Right atrium auricular region (tissue), 2 donors: ENCODE measurements around the gene MX1. TPM values are rescaled to one million over a fixed set of nuclear protein-coding genes. Genes with fewer than 3 reads are reported as not detected.
A peak's percentile ranks its signal among the peaks of the same experiment; 100 is the strongest.

Experiments
- DNase-seq: peaks from one replicate; pipeline ENCODE4 v3.0.0-alpha.2; 2019; ENCODE audit warnings: low spot score
- H3K27ac ChIP-seq, 2 donors: fragments of 200-600 bp; sonication (generic); 1 replicate in 1 of 2; 2 replicates in 1 of 2; pipeline ENCODE4 v1.5.1; 2016 to 2019
- H3K27me3 ChIP-seq, 2 donors: fragments of 200-600 bp; sonication (generic); one replicate each; pipeline versions ENCODE4 v1.5.1 to v1.6.0; 2017 to 2019
- H3K36me3 ChIP-seq: fragments of 200-600 bp; sonication (generic); one replicate; pipeline ENCODE4 v1.5.1; 2016
- H3K4me1 ChIP-seq, 2 donors: fragments of 200-600 bp; sonication (generic); one replicate each; pipeline versions ENCODE4 v1.5.1 to v1.6.0; 2017 to 2019
- H3K4me3 ChIP-seq, 2 donors: fragments of 200-600 bp; sonication (generic); 1 replicate in 1 of 2; 2 replicates in 1 of 2; pipeline ENCODE4 v1.5.1; 2017 to 2019; ENCODE audit warnings: mild to moderate bottlenecking in 1 of 2, moderate library complexity in 1 of 2
- H3K9me3 ChIP-seq, 2 donors: fragments of 200-600 bp; sonication (generic); one replicate each; pipeline ENCODE4 v1.5.1; 2019
- CTCF ChIP-seq, 2 donors: fragments of 200-600 bp; sonication (generic); IDR thresholded peaks; one replicate each; pipeline ENCODE4 v1.5.1; 2019; ENCODE audit warnings: antibody characterized with exemption in 2 of 2
- total RNA-seq, 2 donors: library from RNA; depleted of rRNA; stranded (reverse); fragments of >200 nt; gene quantifications; one replicate each; pipeline ENCODE4 v1.1.0, GENCODE V29; 2016

MX1 gene
- total RNA-seq, 2 donors from 2014 or later = 6.9 to 8.5 TPM

GRCh38 chr21:41387042-41387819, 38.8 kb upstream of the MX1 start:
- peaks cover 8% of the 10 kb centered on the region for H3K36me3 ChIP-seq
- no peak for TF ChIP-seq CTCF (IDR thresholded peaks at IDR 0.05)
- DNase-seq = no peak
- H3K4me1 ChIP-seq = no peaks in the 10 kb centered on the region
- H3K4me3 ChIP-seq = no peak overlapping the region
- H3K27me3 ChIP-seq = no peaks in the 10 kb centered on the region
- no peaks in the 10 kb centered on the region for H3K9me3 ChIP-seq
- no peak overlapping the region for H3K27ac ChIP-seq

DNA sequence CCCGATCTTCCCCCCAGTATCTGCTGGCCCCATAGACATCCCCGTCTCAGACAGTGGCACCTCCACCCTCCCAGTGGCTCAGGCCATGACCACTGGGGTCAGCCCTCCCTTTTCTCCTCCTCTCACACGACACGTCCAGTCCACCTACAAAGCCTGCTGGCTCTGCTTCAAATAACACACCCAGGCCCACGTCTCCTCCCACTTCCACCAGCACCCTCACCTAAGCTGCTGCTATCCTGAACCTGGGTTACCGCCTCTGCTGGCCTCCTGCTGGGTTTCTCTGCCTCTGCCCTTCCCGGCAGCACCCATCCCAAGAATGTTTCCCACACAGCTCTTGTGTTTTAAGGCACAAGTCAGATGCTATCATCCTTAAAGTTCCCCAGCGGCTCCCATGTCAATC, 38.2 kb upstream of the MX1 start:
- H3K4me3 ChIP-seq = no peak overlapping the region
- H3K4me1 ChIP-seq = no peaks in the 10 kb centered on the region
- H3K36me3 ChIP-seq = peaks cover 8% of the 10 kb centered on the region
- no peak for DNase-seq
- no peaks in the 10 kb centered on the region for H3K9me3 ChIP-seq
- H3K27ac ChIP-seq = no peak overlapping the region
- H3K27me3 ChIP-seq = no peaks in the 10 kb centered on the region
- no peak for TF ChIP-seq CTCF (IDR thresholded peaks at IDR 0.05)

- no peaks in the 10 kb centered on the region for H3K9me3 ChIP-seq
- H3K4me3 ChIP-seq = no peak overlapping the region
- no peak overlapping the region for H3K27ac ChIP-seq
- H3K27me3 ChIP-seq = no peaks in the 10 kb centered on the region
- DNase-seq = no peak
- no peaks in the 10 kb centered on the region for H3K4me1 ChIP-seq
- peaks cover 8% of the 10 kb centered on the region for H3K36me3 ChIP-seq
- TF ChIP-seq CTCF (IDR thresholded peaks at IDR 0.05) = no peak
These were observed 37.8 kb upstream of the MX1 start for GRCh38 chr21:41388259-41388658.

DNA sequence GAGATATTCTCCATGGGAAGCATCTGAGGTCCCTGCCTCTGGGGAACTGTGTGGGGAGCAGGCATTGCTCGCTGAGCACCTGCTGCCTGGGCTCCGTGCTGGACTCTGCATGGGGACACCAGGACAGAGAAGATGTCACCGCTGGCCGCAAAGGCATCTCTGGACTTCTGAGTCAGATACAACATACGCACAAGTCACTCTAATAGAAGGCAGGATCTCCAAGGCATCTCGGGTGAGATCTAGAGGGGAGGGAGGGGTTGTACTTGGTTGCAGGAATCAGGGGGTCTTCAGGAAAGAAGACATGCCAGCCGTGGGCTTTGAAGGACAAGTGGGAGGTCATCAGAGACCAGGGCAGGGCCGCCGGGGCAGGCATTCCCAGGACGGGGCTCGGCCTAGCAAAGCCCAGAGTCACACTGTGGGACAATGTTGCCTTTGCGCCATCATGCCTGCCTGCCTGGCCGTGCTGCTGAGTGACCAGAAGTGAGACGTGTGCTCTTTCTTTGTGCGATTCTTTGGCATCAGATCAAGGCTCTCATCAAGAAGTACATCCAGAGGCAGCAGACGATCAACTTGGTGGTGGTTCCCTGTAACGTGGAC, 35.9 kb upstream of the MX1 start:
- Histone ChIP-seq H3K9me3 (no peaks in the 10 kb centered on the region), H3K4me1 (no peaks in the 10 kb centered on the region), H3K27ac (no peak overlapping the region), H3K4me3 (no peak overlapping the region), H3K27me3 (no peaks in the 10 kb centered on the region), H3K36me3 (peaks cover 8% of the 10 kb centered on the region)
- DNase-seq = no peak
- no peak for TF ChIP-seq CTCF (IDR thresholded peaks at IDR 0.05)

GRCh38 chr21:41393876-41394465, 32.1 kb upstream of the MX1 start:
- Histone ChIP-seq H3K36me3 (peaks cover 12% of the 10 kb centered on the region), H3K9me3 (no peaks in the 10 kb centered on the region), H3K27me3 (no peaks in the 10 kb centered on the region), H3K4me3 (no peak overlapping the region), H3K27ac (no peak overlapping the region), H3K4me1 (no peaks in the 10 kb centered on the region)
- no peak for TF ChIP-seq CTCF (IDR thresholded peaks at IDR 0.05)
- DNase-seq = peak; percentile 47
